Measurements from ENCODE around the gene LAMA2.

The LAMA2 gene

DNA sequence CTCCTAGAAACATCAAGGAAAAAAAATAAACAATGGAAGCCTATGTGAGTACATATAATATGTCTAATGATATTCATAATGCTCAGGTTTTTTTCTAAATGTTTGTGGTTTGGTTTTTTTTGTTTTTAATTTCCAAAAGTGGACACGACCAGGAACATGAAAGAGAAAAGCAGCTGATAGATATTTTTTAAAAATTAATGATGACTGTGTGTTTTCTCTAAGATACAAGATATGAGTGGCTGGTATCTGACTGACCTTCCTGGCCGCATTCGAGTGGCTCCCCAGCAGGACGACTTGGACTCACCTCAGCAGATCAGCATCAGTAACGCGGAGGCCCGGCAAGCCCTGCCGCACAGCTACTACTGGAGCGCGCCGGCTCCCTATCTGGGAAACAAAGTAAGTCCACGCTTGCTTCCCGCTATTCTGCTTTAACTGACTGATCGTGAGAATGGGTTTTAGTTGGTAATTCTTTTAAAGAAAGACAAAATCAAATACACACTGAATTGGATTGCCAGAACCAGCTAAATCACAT is 309.6 kb downstream of the LAMA2 start:
- DNase-seq (ENCODE audit: low read depth, low spot score), result no peak
- no peak overlapping the region for H3K4me3 ChIP-seq (ENCODE audit: low read length)

DNA sequence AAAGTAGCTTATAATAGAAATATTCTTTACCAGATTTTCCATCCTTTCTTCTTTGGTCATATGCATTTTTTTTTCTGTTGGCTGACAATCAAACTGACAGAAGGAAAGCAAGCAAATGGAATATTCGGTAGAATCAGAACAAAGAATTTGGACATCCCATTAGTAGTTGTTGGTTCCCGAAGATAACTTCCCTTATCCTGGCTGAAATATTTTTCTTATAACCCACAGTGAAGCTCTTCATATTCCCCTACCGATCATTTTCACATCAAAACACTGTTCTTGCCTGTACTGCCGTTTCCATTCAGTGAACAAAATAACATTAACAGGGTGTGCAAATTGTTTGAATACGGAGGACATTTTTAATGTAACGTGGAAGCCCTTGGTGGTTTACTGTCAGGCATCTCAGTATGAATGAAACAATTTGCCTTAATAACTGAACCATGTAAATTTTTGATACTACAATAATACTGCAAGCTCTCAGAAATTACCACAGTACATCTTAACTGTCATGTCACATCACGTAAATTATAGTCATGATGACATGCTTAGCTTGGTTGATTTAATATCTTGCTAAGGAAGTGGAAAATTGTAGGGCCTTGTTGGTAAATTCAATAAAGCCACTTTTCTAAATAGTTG is 311.5 kb downstream of the LAMA2 start:
- no peak overlapping the region for H3K4me3 ChIP-seq (ENCODE audit: low read length)
- no peak for DNase-seq (ENCODE audit: low read depth, low spot score)

DNA sequence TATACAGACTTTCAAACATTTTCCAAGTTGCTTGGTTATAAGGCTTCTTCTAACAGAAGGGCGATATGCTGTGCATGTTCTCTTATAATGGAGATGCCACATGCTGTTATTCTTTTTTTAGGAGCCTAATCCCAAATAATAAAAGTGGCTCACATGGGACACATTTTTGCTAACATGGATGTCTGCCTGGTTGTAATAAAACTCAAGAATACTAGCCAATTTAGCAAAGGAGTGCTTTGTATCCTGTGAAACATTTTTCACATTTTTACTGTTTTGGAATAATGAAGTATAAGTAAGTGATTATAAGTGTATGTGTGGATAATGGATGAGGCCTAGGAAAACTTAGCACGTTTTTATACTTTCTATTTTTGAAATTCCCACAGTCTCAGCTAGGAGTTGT is 312.2 kb downstream of the LAMA2 start:
- H3K4me3 ChIP-seq (ENCODE audit: low read length), result no peak overlapping the region
- no peak for DNase-seq (ENCODE audit: low read depth, low spot score)

DNA sequence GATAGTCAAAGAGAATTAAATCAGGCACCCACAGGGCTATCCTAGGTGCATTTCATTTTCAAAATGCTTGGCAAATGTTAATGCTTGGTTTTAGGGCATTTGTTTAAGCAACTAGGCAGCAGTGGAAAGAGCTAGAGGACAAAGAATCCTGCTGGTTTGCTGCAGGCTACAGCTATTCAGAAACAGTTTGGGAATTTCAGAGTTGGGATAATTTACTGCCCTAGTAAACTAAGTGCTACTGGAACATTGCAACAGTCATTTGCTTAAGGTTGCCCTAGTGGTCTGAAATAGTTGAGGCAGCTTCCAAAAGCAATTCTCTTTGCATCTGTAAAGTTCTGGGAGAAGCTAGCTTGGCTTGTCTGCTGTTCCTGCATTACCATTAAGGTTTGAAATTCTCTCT is 312.7 kb downstream of the LAMA2 start:
- DNase-seq (ENCODE audit: low read depth, low spot score), result no peak
- no peak overlapping the region for H3K4me3 ChIP-seq (ENCODE audit: low read length)

DNA sequence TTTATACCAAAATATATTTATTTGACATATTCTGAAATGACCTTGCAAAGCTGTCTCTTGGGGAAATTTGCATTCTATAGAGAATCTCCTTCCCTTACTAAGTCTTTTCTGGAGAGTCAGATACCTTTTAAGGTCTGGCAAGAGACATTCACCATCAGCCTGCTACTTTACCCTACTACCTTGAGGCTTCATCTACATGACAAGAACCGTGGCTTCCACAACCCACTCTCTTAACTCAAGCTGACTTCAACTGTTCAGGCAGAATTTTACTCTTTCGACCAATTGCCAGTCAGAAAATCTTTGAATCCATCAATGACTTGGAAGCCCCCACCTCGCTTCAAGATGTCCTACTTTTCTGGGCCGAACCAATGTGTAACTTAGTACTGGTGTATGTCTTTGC is 314.2 kb downstream of the LAMA2 start:
- no peak for DNase-seq (ENCODE audit: low read depth, low spot score)
- no peak overlapping the region for H3K4me3 ChIP-seq (ENCODE audit: low read length)

DNA sequence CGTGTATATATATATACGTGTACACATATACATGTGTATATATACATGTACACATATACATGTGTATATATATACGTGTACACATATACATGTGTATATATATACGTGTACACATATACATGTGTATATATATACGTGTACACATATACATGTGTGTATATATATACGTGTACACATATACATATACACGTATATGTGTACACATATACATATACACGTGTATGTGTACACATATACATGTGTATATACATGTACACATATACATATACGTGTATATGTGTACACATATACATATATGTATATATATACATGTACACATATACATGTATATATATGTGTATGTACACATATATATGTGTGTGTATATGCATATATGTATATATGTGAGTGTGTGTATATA is 317.2 kb downstream of the LAMA2 start:
- no peak for DNase-seq (ENCODE audit: low read depth, low spot score)
- no peak overlapping the region for H3K4me3 ChIP-seq (ENCODE audit: low read length)

DNA sequence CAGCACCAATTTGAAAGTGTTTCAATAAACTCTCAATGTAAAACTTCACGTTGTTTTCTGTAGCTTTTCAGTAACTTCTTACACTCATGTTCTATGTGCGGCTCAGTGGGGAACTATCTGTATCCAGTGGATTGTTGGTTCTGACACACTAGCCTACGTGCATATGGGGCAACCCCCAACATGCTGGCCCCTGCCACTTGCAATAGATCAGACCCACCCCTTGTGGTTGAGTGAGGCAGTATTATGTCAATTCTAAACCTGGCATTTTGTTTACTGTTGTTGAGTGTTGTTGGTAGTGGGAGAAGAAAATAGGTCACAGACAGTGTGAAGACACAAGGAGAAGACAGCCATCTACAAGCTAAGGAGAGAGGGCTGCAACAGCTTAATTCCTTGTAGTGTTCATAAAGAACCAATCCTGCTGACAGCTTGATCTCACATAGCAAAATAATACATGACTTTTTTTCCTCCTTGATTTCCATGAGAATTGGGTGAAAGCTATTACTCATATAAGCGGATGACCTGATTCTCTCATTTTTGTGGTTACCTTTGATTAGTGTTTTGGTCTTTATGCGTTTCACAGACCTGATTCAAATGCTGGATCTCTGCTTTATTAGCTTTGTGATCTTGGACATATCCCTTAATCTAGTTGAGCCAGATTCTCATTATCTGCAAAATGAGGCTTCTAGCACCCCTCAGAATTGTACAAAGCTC is 320.4 kb downstream of the LAMA2 start:
- no peak overlapping the region for H3K4me3 ChIP-seq (ENCODE audit: low read length)
- DNase-seq (ENCODE audit: low read depth, low spot score), result no peak

DNA sequence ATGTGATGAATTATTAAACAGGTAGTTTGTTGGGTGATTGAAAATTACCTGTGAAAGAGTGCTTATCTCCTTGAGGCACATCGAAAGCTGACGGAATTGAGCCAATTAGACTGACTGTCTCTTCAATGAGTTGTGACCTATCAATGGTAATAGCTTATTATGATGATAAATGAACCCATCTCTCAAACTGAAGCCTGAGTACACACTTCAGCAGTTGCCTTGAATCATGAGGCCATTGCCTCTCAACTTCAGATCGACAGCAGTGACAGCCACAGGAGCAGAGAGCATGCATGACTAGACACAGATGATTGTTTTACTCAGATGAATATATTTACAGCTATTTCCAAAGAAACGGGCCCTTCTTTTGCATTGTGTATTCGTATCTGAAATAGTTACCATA is 323.9 kb downstream of the LAMA2 start:
- no peak for DNase-seq (ENCODE audit: low read depth, low spot score)
- no peak overlapping the region for H3K4me3 ChIP-seq (ENCODE audit: low read length)

DNA sequence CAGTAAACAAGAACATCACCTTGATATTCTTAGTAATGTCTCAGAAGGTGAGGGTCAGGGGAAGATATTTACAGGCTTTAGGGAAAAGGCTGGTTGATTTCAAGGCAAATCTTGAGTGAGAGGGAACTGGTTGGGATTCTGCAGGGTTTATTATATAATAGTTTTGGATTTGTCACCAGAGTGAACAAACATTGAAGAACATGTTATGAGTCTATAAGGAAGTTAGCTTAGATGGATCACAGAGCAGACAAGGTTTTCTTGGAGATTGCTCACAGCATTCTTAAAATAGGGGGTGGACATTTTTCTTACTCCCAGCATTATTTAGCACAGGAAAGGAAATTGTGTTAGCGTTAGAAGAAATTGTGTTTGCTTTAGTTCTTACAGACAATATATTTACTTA is 324.9 kb downstream of the LAMA2 start:
- DNase-seq (ENCODE audit: low read depth, low spot score), result no peak
- H3K4me3 ChIP-seq (ENCODE audit: low read length), result no peak overlapping the region

DNA sequence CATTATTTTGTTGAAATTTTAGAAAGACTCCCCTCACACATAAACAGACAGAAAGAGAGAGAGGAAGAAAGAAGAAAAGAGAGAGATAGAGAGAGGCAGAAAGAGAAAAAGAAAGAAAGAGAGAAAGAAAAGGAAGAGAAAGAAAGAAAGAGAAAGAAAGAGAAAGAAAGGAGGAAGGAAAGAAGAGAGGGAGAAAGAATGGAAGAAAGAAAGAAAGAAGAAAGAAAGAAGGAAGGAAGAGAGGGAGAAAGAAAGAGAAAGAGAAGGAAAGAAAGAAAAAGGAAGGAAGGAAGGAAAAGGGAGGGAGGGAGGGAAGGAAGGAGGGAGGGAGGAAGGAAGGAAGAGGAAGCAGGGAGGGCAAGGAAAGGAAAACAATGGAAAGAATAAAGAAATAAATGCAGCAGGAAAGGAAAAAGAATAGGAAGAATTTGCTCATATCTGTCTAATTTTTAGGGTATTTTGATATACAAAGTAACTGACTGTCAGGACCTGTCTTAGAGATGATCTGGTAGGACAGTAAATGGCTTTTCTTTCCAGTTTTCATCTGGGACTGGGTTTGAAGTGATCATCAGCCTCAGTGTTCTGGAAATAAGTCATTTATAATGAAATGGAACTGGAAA is 325.6 kb downstream of the LAMA2 start:
- no peak overlapping the region for H3K4me3 ChIP-seq (ENCODE audit: low read length)
- no peak for DNase-seq (ENCODE audit: low read depth, low spot score)

DNA sequence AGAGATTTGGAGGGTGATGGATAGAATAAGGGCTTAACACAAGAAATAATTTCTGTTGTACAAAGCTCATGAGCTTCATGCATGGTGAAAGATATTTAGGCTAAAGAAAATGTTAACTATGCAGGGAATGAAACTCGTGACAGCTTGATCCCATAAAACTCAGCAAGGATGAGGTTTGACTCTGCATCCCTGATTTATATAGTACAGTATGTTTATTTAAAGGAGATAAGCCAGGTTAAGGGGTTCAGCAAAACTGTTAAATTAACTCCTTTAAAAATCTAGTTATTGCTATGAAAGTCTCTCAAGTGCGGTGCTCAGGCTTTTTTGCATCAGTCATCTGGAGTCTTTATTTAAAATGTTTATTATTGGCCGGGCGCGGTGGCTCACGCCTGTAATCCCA is 326.4 kb downstream of the LAMA2 start:
- no peak overlapping the region for H3K4me3 ChIP-seq (ENCODE audit: low read length)
- DNase-seq (ENCODE audit: low read depth, low spot score), result no peak

DNA sequence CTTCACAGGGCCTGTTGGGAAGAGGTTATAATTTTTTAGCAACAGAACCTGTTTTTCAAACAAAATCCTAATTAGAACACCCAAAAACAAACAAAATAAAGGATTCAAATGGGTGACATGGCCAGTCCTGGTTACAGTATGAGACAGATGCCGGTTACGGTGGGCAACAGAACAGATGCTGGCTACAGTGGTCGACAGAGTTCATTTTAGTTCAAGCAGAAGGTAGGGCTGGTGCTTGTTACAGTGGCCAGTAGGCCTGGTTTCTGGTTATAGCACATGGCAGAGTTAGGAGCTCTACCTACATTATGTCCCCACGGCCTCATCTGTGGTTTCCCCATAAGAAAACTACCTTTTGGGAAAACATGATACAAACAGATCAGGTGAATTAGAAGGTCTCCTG is 327.7 kb downstream of the LAMA2 start:
- no peak overlapping the region for H3K4me3 ChIP-seq (ENCODE audit: low read length)
- no peak for DNase-seq (ENCODE audit: low read depth, low spot score)

DNA sequence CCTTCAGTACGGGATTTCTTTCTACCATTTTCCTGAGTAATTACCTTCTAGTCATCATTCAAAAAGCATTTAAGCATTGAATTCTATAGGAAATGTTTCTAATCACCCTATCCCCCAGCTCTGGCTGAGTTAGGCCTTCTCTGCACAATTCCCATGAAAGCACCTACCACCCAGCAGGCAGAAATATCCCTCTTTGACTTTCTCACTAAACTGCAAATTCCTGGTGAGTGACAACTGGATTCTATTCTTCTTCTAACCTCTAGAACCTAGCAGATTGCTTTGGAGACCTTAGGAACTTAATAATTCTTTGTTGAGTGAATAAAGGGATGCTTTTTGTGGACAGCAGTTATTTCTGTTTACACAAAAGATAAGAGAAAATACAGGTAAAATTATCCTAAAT is 328.7 kb downstream of the LAMA2 start:
- no peak for DNase-seq (ENCODE audit: low read depth, low spot score)
- H3K4me3 ChIP-seq (ENCODE audit: low read length), result no peak overlapping the region

DNA sequence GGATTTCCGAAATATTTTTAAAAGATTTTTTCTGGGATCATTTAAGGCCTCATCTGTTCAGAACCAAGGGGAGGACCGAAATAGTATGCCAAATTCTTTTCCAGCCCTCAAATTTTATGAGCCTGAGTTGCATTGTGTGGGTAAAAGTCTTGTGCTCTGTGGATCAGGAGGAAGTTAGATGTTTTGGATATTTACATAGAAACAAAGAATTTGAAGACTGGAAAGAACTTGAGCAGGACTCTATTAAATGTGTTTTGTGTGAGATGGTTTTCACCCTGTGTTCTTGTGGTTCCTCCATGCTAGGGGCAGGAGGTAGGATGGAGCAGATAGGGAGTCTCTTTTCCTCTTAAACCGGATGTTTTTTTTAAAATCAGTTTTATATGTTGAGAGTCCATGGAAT is 329.1 kb downstream of the LAMA2 start:
- DNase-seq (ENCODE audit: low read depth, low spot score), result no peak
- H3K4me3 ChIP-seq (ENCODE audit: low read length), result no peak overlapping the region

DNA sequence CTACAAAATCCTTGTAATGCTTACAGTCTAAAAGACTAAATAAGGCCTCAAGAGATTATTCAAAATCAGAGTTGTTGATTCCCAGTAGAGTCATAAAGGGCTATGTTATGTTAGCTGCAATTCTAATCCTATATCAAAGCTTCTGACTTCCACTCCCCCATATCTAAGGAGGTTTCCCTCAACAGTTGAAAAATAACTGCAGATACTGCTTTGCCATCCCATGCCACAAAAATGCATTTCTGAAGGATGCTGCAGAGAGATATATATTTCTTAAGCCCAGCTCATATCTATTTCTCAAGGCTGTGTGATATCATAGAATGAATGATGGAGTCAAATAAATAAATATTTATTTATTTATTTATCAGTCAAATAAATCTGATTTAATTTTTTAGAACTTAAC is 332.3 kb downstream of the LAMA2 start:
- DNase-seq (ENCODE audit: low read depth, low spot score), result no peak

DNA sequence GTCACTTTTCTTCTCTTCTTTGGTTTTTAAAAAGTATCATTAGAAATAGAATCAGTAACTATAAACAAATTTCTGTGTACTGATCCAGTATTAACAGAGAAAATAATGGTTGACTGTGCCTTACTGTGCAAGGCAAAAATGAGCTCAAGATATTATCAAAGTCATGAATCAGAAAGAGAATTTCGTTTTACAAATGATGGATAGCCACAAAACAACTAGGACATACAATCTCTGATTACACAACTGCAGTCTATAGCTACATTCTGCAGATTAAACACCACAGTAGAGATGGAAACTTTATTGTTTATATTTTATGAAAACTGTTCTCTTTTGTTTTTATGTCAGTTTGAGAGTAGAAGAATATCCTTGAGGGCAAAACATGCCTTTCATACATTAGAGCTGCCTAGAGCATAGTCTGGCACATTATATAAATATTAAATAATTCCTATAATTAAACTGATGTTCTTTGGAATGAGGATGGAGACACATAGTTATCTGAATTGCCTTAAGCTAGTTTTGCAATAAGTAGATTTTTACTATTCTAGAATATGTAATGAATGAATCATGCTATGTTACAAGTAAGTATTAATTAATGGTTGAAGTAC is 333.1 kb downstream of the LAMA2 start:
- no peak overlapping the region for H3K4me3 ChIP-seq (ENCODE audit: low read length)
- DNase-seq (ENCODE audit: low read depth, low spot score), result no peak

More for the DNA sequence above, 332.3 kb downstream of the LAMA2 start:
- H3K4me3 ChIP-seq (ENCODE audit: low read length), result no peak overlapping the region

DNA sequence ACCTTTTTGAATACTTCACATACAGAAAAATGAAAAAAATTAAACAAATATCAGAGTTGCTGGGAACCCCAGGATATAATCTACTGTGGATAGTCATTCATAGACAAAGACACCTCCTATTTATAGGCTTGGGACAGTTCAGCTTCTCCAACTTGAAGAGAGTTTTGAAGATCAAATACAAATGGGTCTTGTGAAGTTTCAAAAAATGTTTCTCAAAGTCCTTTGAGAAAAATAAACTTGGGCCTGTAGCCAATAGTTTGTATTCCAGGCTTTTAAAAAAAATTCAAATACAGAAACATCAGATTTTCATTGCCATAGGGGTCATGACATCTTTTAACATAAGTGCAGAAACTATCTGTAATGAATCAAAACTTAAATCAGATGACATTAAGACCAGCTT is 334.8 kb downstream of the LAMA2 start:
- no peak overlapping the region for H3K4me3 ChIP-seq (ENCODE audit: low read length)
- DNase-seq (ENCODE audit: low read depth, low spot score), result no peak

DNA sequence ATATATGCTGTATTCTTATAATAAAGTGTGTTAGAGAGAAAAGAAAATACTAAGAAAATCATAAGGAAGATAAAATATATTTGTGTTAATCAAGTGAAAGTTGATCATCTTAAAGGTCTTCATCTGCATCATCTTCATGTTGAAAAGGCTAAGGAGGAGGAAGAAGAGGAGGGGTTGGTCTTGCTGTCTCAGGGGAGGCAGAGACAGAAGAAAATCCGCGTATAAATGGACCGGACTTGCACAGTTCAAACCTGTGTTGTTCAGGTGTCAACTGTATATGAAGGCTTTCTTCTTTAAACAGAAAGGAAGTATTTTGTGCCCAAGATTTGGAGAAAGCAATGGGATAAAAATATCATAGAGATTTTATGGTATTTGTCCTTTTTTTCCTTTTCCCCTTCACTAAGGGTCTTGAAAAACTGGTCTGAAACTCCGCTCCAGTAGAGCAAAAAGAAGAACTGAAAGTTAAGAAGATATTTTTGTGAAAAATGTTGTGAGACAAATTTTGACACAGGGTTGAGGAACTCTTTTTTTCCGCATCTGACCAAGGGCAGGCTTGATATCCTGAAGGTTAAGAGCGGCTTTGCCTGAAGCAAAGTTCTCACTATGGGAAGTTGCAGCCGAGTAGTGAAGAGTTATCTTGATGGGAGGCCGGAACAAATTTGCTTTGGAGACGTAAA is 350.7 kb downstream of the LAMA2 start:
- no peak for DNase-seq (ENCODE audit: low read depth, low spot score)
- no peak overlapping the region for H3K4me3 ChIP-seq (ENCODE audit: low read length)

DNA sequence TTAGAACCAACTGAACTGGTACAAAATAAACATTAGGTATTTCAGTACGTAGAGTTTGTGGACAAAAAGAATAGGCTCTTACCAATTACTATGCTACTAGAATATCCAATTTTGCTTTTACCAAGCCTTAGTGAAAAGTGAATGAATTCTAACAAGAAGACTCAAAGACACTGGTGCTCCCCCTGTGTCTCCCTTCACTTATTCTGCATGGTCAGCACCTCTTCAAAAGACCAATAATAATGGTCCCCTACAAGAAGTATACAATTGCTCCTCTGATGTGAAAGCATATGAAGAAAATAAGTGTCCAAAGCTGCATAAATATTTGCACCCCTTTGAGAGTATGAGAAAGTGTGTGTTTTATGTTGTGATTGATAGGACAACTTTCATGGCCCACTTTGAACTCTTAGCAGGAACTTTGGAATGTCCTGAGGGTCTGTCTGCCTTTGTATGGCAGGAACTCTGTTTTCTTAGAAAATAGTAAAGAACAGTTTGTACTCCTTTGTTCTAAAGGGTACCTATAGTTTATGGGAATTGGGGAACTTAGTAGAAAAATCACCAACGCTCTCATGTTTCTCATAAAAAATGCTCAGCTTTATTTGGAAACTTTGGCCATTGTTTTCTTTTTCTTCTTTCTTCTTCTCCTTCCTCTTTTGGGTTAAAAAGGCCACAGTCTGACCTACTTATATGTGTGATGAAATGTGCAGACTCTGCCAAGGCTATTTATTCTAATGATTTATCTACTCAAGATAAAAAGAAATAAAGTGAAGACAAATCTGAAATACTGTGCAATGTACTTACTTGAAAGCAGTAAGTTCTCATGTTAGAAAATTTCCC is 352.4 kb downstream of the LAMA2 start:
- no peak for DNase-seq (ENCODE audit: low read depth, low spot score)
- H3K4me3 ChIP-seq (ENCODE audit: low read length), result no peak overlapping the region
